ENCODE results near the gene PTPRO. TPM values are rescaled to one million over a fixed set of nuclear protein-coding genes. Genes with fewer than 3 reads are reported as not detected.

Gene PTPRO
- total RNA-seq, 2 experiments from 2014 or later: 0.47 to 0.63 TPM

DNA sequence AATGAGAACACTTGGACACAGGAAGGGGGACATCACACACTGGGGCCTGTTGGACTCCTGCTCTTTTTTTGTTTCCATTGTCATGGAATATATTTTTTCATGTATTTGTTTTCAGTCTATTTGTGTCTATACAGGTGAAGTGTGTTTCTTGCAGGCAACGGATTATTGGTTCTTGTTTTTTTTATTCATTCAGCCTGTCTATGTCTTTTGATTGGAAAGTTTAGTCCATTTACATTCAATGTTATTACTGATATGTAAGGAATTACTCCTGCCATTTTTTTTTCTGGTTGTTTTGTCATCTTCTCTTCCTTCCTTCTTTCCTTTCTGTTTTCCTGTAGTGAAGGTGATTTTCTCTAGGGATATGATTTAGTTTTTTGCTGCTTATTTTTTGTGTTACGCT is 18.0 kb upstream of the PTPRO start:
- Mint-ChIP-seq H3K27me3 (no peaks in the 10 kb centered on the region), H3K36me3 (ENCODE audit: low read depth) (no peaks in the 10 kb centered on the region), H3K9me3 (peaks cover 3% of the 10 kb centered on the region), H3K4me3 (no peak overlapping the region), H3K4me1 (ENCODE audit: low read depth) (no peaks in the 10 kb centered on the region), H3K27ac (no peak overlapping the region)
- POLR2A ChIA-PET: no interaction called here
- intact Hi-C loops (cut with micrococcal nuclease): no loop called here
- no peak for ATAC-seq
- TF ChIP-seq, protein P1, sequence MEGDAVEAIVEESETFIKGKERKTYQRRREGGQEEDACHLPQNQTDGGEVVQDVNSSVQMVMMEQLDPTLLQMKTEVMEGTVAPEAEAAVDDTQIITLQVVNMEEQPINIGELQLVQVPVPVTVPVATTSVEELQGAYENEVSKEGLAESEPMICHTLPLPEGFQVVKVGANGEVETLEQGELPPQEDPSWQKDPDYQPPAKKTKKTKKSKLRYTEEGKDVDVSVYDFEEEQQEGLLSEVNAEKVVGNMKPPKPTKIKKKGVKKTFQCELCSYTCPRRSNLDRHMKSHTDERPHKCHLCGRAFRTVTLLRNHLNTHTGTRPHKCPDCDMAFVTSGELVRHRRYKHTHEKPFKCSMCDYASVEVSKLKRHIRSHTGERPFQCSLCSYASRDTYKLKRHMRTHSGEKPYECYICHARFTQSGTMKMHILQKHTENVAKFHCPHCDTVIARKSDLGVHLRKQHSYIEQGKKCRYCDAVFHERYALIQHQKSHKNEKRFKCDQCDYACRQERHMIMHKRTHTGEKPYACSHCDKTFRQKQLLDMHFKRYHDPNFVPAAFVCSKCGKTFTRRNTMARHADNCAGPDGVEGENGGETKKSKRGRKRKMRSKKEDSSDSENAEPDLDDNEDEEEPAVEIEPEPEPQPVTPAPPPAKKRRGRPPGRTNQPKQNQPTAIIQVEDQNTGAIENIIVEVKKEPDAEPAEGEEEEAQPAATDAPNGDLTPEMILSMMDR (IDR thresholded peaks at IDR 0.05): no peak
- CTCF ChIA-PET: no interaction called here
- no peak for DNase-seq

DNA sequence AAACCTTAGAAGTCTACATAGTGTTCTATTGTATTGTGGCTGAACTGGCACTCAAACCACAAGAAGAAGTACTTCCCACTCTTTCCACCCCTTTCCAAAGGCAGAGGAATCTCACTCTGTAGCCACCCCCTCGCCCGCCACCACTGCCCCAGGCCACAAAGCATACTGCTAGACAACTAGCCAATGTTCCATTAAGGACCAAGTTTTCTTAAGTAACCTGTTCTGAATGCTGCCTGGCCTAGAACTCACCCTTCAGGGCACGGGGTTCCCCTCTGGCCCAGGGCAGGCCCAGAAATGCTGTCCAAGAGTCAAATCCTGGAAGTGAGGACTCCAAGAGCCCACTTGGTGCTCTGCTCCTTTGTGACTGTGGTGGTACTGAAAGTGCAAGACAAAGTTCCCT is 15.7 kb upstream of the PTPRO start:
- ChIA-PET POLR2A (no interaction called here), CTCF (no interaction called here)
- Mint-ChIP-seq H3K9me3 (peaks cover 3% of the 10 kb centered on the region), H3K36me3 (ENCODE audit: low read depth) (no peaks in the 10 kb centered on the region), H3K27ac (no peak overlapping the region), H3K4me3 (no peak overlapping the region), H3K27me3 (no peaks in the 10 kb centered on the region), H3K4me1 (ENCODE audit: low read depth) (no peaks in the 10 kb centered on the region)
- TF ChIP-seq, protein P1 (IDR thresholded peaks at IDR 0.05): no peak
- ATAC-seq (no peak), DNase-seq (no peak)
- intact Hi-C loops (cut with micrococcal nuclease): no loop called here

DNA sequence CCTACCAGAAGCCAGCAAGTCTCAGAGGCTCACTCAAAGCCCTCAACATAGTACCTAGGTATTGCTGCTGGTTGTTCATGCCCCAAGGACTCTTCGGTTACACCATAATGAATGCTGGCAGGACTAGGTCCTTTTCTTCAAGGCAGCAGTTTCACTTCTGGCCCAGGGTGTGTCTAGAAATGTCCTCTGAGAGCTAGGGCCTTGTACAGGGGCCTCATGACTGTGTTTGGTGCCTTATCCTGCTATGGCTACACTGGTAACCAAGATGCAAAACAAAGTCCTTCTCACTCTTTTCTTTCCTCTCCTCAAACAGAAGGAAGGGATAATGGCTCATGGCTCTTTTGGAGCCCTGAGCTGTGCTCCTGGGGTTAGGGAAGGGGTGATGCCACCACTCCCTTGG is 15.2 kb upstream of the PTPRO start:
- TF ChIP-seq, protein P1 (IDR thresholded peaks at IDR 0.05): no peak
- CTCF ChIA-PET: no interaction called here
- ATAC-seq (no peak), DNase-seq (no peak)
- Mint-ChIP-seq H3K9me3 (peaks cover 3% of the 10 kb centered on the region), H3K4me3 (no peak overlapping the region), H3K36me3 (ENCODE audit: low read depth) (no peaks in the 10 kb centered on the region), H3K27ac (no peak overlapping the region), H3K27me3 (no peaks in the 10 kb centered on the region), H3K4me1 (ENCODE audit: low read depth) (no peaks in the 10 kb centered on the region)
- intact Hi-C loops (cut with micrococcal nuclease): no loop called here
- POLR2A ChIA-PET: no interaction called here

DNA sequence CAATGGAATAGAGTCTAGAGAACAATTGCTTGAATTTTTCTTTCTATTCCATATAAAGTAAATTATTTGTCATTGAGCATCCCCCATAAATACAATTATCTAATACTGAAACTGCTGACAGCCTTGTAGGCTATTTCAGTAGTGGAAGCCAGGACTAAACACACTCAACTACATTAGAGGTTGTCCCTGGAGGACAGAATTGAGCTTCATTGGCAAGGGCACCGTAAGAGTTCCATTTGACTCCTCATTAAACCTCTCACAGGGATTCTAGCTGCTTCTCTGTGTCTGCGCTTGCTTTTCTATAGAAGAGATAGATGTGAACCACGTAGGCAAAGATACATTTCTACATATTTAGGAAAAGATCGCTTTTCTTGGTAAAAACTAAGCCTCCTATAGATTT is 3.5 kb upstream of the PTPRO start:
- ChIA-PET CTCF (interaction anchor here (0.7 kb wide), 1 partner anchor 48 kb away, joined by 3 read pairs; no protein-coding TSS in a partner anchor), POLR2A (no interaction called here)
- TF ChIP-seq, protein P1 (IDR thresholded peaks at IDR 0.05): no peak
- H3K27ac Mint-ChIP-seq: no peak overlapping the region
- H3K4me1 Mint-ChIP-seq (ENCODE audit: low read depth): peaks cover 3% of the 10 kb centered on the region
- H3K36me3 Mint-ChIP-seq (ENCODE audit: low read depth): no peaks in the 10 kb centered on the region
- no peak for DNase-seq
- H3K27me3 Mint-ChIP-seq: peaks cover 24% of the 10 kb centered on the region
- intact Hi-C loops (cut with micrococcal nuclease): no loop called here
- H3K9me3 Mint-ChIP-seq: no peaks in the 10 kb centered on the region
- H3K4me3 Mint-ChIP-seq: no peak overlapping the region
- no peak for ATAC-seq

DNA sequence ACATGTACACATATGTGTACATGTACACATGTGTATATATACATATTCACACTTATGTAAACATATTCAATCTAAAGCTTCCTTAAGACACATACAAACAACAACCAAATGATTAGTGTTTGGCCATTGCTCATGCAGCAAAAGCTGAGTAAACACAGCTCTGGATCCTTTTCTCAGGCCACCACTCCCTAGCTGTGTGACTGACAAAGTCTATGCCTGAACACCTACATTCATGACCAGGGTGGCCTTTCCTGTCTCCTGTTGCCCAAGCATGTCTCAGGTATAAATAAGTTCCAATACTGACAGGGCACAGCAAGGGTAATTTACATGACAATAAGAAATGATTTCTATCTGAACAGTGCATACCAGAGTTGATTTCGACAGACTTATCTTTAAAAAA is 1.4 kb upstream of the PTPRO start:
- intact Hi-C loops (cut with micrococcal nuclease): no loop called here
- CTCF ChIA-PET: no interaction called here
- Mint-ChIP-seq H3K4me1 (ENCODE audit: low read depth) (peaks cover 3% of the 10 kb centered on the region), H3K27ac (no peak overlapping the region), H3K36me3 (ENCODE audit: low read depth) (no peaks in the 10 kb centered on the region), H3K9me3 (no peaks in the 10 kb centered on the region), H3K4me3 (no peak overlapping the region), H3K27me3 (peaks cover 30% of the 10 kb centered on the region)
- no peak for ATAC-seq
- POLR2A ChIA-PET: no interaction called here
- DNase-seq: no peak
- TF ChIP-seq, protein P1 (IDR thresholded peaks at IDR 0.05): no peak

Data from activated CD8-positive, alpha-beta T cell treated with anti-CD3 and anti-CD28 coated beads for 36 hours (primary cell).